K562 (cell line): Measurements from ENCODE around the gene CARM1.

Source experiments
- CBX3 ChIP-seq, 2 experiments: IDR thresholded peaks; 1 replicate in 1 of 2; 2 replicates in 1 of 2; pipeline ENCODE4 v1.6.1; 2012; ENCODE audit warnings: inconsistent platforms in 2 of 2, low read length in 2 of 2, borderline replicate concordance in 1 of 2, control low read depth in 1 of 2
- EZH2 ChIP-seq: IDR thresholded peaks from 2 replicates; pipeline ENCODE4 v1.6.1; 2012; ENCODE audit warnings: low read depth, mild to moderate bottlenecking, inconsistent platforms, low read length, borderline replicate concordance
- KAT8 ChIP-seq: fragments of 450-650 bp; IDR thresholded peaks from 2 replicates; pipeline ENCODE4 v1.6.1; 2016; ENCODE audit warnings: low read depth, mild to moderate bottlenecking
- MTA1 ChIP-seq: fragments of 450-650 bp; IDR thresholded peaks from 2 replicates; pipeline ENCODE4 v1.6.1; 2017; ENCODE audit warnings: borderline replicate concordance
- MTA2 ChIP-seq: fragments of 450-650 bp; IDR thresholded peaks from 2 replicates; pipeline ENCODE4 v1.6.1; 2016; ENCODE audit warnings: low read depth
- PATZ1 ChIP-seq: fragments of 250-450 bp; sonication (Bioruptor Pico); IDR thresholded peaks from 2 replicates; pipeline ENCODE4 v1.5.0; 2020; ENCODE audit warnings: mild to moderate bottlenecking, borderline replicate concordance
- TARDBP ChIP-seq: fragments of 450-650 bp; IDR thresholded peaks from 2 replicates; pipeline ENCODE4 v1.6.1; 2016
- XRCC3 ChIP-seq: fragments of 450-650 bp; IDR thresholded peaks from 2 replicates; pipeline ENCODE4 v1.6.1; 2017; ENCODE audit warnings: mild to moderate bottlenecking, moderate library complexity
- ZNF232 ChIP-seq: sonication (generic); formaldehyde crosslinking; IDR thresholded peaks from 2 replicates; pipeline ENCODE4 v1.8.0; 2022; ENCODE audit warnings: mild to moderate bottlenecking, missing genetic modification reagents
- ZNF639 ChIP-seq, 2 experiments: fragments of 200-800 bp in 1 of 2; sonication (Bioruptor generic) in 1 of 2; sonication (generic) in 1 of 2; formaldehyde crosslinking in 1 of 2; IDR thresholded peaks in 1 of 2; conservative IDR thresholded peaks in 1 of 2; 2 replicates each; pipeline versions ENCODE4 v1.5.0 to v1.6.1; 2016 to 2020; ENCODE audit warnings: missing compliant biosample characterization in 1 of 2, missing genetic modification characterization in 1 of 2, missing genetic modification reagents in 1 of 2
- ZZZ3 ChIP-seq: fragments of 450-650 bp; IDR thresholded peaks from 2 replicates; pipeline ENCODE4 v1.6.1; 2016; ENCODE audit warnings: antibody characterized with exemption, mild to moderate bottlenecking, moderate library complexity
- TF ChIP-seq, protein P1 (sequence below): sonication (generic); formaldehyde crosslinking; IDR thresholded peaks from 2 replicates; pipeline ENCODE4 v1.5.0; 2020; ENCODE audit warnings: missing genetic modification reagents
- TF ChIP-seq, protein P2 (sequence below): sonication (generic); formaldehyde crosslinking; IDR thresholded peaks from 2 replicates; pipeline ENCODE4 v1.9.0; 2022; ENCODE audit warnings: mild to moderate bottlenecking, missing genetic modification reagents
- TF ChIP-seq, protein P3 (sequence below): fragments of 250-450 bp; sonication (Bioruptor Pico); IDR thresholded peaks from 2 replicates; pipeline ENCODE4 v1.4.0; 2020

- TF ChIP-seq ZZZ3 (no peak), ZNF639 (CRISPR knock-in tag; conservative IDR thresholded peaks at IDR 0.05 in 1 of 2, IDR thresholded peaks at IDR 0.05 in 1 of 2) (no peak), PATZ1 (no peak), MTA2 (peak; percentile 60), KAT8 (no peak), TARDBP (no peak), XRCC3 (no peak), CBX3 (IDR thresholded peaks at IDR 0.05; ENCODE audit: borderline replicate concordance in 1 of 2, low read length in 2 of 2) (no peak; a peak in 1 of 3 replicates), EZH2 (no peak), MTA1 (no peak), ZNF232 (CRISPR knock-in tag) (no peak)
- TF ChIP-seq, protein P1, sequence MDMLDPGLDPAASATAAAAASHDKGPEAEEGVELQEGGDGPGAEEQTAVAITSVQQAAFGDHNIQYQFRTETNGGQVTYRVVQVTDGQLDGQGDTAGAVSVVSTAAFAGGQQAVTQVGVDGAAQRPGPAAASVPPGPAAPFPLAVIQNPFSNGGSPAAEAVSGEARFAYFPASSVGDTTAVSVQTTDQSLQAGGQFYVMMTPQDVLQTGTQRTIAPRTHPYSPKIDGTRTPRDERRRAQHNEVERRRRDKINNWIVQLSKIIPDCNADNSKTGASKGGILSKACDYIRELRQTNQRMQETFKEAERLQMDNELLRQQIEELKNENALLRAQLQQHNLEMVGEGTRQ (CRISPR knock-in tag) = no peak
- TF ChIP-seq, protein P2, sequence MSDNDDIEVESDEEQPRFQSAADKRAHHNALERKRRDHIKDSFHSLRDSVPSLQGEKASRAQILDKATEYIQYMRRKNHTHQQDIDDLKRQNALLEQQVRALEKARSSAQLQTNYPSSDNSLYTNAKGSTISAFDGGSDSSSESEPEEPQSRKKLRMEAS (CRISPR knock-in tag) = no peak
- TF ChIP-seq, protein P3, sequence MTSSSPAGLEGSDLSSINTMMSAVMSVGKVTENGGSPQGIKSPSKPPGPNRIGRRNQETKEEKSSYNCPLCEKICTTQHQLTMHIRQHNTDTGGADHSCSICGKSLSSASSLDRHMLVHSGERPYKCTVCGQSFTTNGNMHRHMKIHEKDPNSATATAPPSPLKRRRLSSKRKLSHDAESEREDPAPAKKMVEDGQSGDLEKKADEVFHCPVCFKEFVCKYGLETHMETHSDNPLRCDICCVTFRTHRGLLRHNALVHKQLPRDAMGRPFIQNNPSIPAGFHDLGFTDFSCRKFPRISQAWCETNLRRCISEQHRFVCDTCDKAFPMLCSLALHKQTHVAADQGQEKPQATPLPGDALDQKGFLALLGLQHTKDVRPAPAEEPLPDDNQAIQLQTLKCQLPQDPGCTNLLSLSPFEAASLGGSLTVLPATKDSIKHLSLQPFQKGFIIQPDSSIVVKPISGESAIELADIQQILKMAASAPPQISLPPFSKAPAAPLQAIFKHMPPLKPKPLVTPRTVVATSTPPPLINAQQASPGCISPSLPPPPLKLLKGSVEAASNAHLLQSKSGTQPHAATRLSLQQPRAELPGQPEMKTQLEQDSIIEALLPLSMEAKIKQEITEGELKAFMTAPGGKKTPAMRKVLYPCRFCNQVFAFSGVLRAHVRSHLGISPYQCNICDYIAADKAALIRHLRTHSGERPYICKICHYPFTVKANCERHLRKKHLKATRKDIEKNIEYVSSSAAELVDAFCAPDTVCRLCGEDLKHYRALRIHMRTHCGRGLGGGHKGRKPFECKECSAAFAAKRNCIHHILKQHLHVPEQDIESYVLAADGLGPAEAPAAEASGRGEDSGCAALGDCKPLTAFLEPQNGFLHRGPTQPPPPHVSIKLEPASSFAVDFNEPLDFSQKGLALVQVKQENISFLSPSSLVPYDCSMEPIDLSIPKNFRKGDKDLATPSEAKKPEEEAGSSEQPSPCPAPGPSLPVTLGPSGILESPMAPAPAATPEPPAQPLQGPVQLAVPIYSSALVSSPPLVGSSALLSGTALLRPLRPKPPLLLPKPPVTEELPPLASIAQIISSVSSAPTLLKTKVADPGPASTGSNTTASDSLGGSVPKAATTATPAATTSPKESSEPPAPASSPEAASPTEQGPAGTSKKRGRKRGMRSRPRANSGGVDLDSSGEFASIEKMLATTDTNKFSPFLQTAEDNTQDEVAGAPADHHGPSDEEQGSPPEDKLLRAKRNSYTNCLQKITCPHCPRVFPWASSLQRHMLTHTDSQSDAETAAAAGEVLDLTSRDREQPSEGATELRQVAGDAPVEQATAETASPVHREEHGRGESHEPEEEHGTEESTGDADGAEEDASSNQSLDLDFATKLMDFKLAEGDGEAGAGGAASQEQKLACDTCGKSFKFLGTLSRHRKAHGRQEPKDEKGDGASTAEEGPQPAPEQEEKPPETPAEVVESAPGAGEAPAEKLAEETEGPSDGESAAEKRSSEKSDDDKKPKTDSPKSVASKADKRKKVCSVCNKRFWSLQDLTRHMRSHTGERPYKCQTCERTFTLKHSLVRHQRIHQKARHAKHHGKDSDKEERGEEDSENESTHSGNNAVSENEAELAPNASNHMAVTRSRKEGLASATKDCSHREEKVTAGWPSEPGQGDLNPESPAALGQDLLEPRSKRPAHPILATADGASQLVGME (CRISPR knock-in tag) = 0 out of 2 replicates have a peak, but pooled peaks have one; percentile 21
These were observed 825 bp upstream of the CARM1 start for GRCh38 chr19:10870501-10870954.
